Measurements from ENCODE around the gene KIF9.

GRCh38 chr3:47283193-47283537, 566 bp upstream of the KIF9 start:
- TF ChIP-seq ZNF274 (IDR thresholded peaks at IDR 0.05; ENCODE audit: low read depth, low read length) (no peak), YY1 (IDR thresholded peaks at IDR 0.05; ENCODE audit: insufficient read depth, insufficient read length) (no peak), SUZ12 (IDR thresholded peaks at IDR 0.05; ENCODE audit: extremely low read depth, insufficient read depth, insufficient read length) (no peak)
